Activated naive CD8-positive, alpha-beta T cell treated with anti-CD3 and anti-CD28 coated beads for 36 hours (primary cell): ENCODE results near the gene SCGN. TPM values are rescaled to one million over a fixed set of nuclear protein-coding genes. Genes with fewer than 3 reads are reported as not detected.

Source experiments
- DNase-seq: peaks from one replicate; pipeline ENCODE4 v3.0.0; 2021
- H3K27ac Mint-ChIP-seq: one replicate; pipeline ENCODE4 v1.8.0; 2022; ENCODE audit warnings: mild to moderate bottlenecking, moderate library complexity, mixed read lengths
- H3K27me3 Mint-ChIP-seq: one replicate; pipeline ENCODE4 v1.8.0; 2022; ENCODE audit warnings: mild to moderate bottlenecking, mixed read lengths
- H3K36me3 Mint-ChIP-seq: one replicate; pipeline ENCODE4 v1.8.0; 2021; ENCODE audit warnings: mild to moderate bottlenecking, mixed read lengths
- H3K4me1 Mint-ChIP-seq: one replicate; pipeline ENCODE4 v1.8.0; 2021; ENCODE audit warnings: mixed read lengths
- H3K4me3 Mint-ChIP-seq: one replicate; pipeline ENCODE4 v1.8.0; 2022; ENCODE audit warnings: mild to moderate bottlenecking, moderate library complexity, mixed read lengths
- H3K9me3 Mint-ChIP-seq: one replicate; pipeline ENCODE4 v1.8.0; 2022; ENCODE audit warnings: mixed read lengths
- total RNA-seq, 2 experiments: library from RNA; stranded (reverse); gene quantifications; one replicate each; pipeline ENCODE4 v1.2.3, GENCODE V29; 2021

SCGN gene
- total RNA-seq, 2 experiments from 2014 or later: not detected

DNA sequence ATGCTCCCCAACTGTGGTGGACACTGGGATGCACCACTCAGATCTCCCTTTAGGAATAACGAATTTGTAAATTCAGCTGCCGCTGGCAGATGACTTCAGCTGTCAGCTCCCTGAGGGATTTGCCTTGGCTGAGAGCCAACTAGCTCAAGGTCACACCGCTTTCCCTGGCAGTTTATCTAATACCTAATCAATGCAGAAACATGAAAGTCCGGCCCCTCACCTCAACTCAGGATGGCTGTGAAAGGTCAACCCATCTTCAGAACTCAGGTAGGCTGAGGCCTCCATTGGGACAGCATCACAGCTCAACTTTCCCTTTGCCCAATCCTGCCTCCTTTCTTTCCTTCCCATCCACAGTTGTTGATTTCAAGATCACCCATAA, 22.8 kb upstream of the SCGN start:
- Mint-ChIP-seq H3K27me3 (peaks cover 11% of the 10 kb centered on the region), H3K4me3 (no peak overlapping the region), H3K27ac (no peak overlapping the region), H3K4me1 (no peaks in the 10 kb centered on the region), H3K9me3 (no peaks in the 10 kb centered on the region), H3K36me3 (no peaks in the 10 kb centered on the region)
- no peak for DNase-seq

GRCh38 chr6:25630508-25631278, 21.3 kb upstream of the SCGN start:
- Mint-ChIP-seq H3K27me3 (peaks cover 21% of the 10 kb centered on the region), H3K4me3 (no peak overlapping the region), H3K9me3 (no peaks in the 10 kb centered on the region), H3K27ac (no peak overlapping the region), H3K36me3 (no peaks in the 10 kb centered on the region), H3K4me1 (no peaks in the 10 kb centered on the region)
- no peak for DNase-seq

GRCh38 chr6:25635886-25636317, 16.1 kb upstream of the SCGN start:
- Mint-ChIP-seq H3K27me3 (peaks cover 30% of the 10 kb centered on the region), H3K9me3 (no peaks in the 10 kb centered on the region), H3K4me3 (no peak overlapping the region), H3K4me1 (no peaks in the 10 kb centered on the region), H3K27ac (no peak overlapping the region), H3K36me3 (no peaks in the 10 kb centered on the region)
- no peak for DNase-seq

DNA sequence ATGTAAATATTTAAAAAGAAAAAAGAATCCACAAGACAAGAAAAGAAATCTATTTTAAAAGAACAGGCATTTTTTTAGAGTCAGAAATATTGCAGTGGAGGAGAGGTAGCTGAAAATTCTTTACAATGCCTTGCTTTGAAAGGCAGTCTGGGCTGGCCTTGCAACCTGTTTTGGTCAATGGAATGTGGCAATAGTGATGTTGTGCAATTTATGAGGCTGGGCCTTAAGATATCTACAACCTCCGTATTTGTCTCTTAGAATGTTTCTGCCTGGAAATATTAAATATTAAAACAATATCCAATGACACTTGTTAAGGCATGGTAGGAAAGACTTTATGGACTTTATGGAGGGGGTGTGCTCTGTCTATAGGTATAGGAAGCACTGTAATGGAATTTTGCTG, 14.8 kb upstream of the SCGN start:
- Mint-ChIP-seq H3K4me3 (no peak overlapping the region), H3K4me1 (no peaks in the 10 kb centered on the region), H3K36me3 (no peaks in the 10 kb centered on the region), H3K9me3 (no peaks in the 10 kb centered on the region), H3K27ac (no peak overlapping the region), H3K27me3 (peaks cover 32% of the 10 kb centered on the region)
- no peak for DNase-seq

DNA sequence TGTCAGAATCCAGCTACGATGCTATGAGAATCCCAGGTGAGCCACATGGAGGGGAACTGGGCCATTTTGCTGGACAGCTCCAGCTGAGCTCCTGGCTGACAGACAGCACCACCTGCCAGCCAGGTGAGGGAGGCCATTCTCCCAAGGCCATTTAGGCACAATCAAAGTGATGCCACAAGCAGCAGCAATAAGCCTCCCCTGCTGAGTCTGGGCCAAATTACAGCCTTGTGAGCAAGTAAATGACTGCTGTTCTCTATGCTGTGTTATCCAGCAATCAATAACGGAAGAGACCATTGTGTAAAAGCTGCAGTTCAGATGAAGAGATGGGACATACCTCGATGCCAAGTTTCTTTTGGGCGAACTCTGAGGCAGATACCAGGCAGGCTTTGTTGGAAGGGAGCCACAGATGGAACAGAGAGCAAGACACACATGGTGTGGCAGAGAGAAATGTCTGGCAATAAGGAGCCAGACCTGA, 14.0 kb upstream of the SCGN start:
- H3K36me3 Mint-ChIP-seq: no peaks in the 10 kb centered on the region
- H3K9me3 Mint-ChIP-seq: no peaks in the 10 kb centered on the region
- H3K27me3 Mint-ChIP-seq: peaks cover 38% of the 10 kb centered on the region
- H3K27ac Mint-ChIP-seq: no peak overlapping the region
- no peak overlapping the region for H3K4me3 Mint-ChIP-seq
- H3K4me1 Mint-ChIP-seq: no peaks in the 10 kb centered on the region
- DNase-seq: no peak

DNA sequence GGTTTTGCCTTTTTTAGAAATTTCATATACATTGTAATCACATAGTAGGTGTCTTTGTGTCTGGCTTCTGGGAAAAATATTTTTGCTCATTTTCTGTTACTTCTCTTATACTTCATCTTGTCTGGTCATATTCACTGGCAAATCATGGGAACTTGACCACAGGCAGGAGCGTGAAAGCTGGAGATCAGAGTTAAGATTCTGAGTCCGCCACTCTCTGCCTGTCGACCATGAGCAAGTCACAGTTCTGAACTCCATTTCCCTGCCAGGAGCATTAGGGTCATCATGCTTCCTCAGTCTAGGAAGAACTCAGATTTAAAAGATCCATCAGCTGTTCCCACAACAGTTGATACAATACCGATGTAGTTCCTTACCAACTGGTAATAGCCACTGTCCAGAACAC, 12.4 kb upstream of the SCGN start:
- Mint-ChIP-seq H3K27ac (no peak overlapping the region), H3K4me3 (no peak overlapping the region), H3K36me3 (no peaks in the 10 kb centered on the region), H3K27me3 (peaks cover 43% of the 10 kb centered on the region), H3K4me1 (no peaks in the 10 kb centered on the region), H3K9me3 (no peaks in the 10 kb centered on the region)
- no peak for DNase-seq

GRCh38 chr6:25640446-25640845, 11.6 kb upstream of the SCGN start:
- DNase-seq: no peak
- Mint-ChIP-seq H3K4me1 (no peaks in the 10 kb centered on the region), H3K27me3 (peaks cover 46% of the 10 kb centered on the region), H3K4me3 (no peak overlapping the region), H3K9me3 (no peaks in the 10 kb centered on the region), H3K36me3 (no peaks in the 10 kb centered on the region), H3K27ac (no peak overlapping the region)

DNA sequence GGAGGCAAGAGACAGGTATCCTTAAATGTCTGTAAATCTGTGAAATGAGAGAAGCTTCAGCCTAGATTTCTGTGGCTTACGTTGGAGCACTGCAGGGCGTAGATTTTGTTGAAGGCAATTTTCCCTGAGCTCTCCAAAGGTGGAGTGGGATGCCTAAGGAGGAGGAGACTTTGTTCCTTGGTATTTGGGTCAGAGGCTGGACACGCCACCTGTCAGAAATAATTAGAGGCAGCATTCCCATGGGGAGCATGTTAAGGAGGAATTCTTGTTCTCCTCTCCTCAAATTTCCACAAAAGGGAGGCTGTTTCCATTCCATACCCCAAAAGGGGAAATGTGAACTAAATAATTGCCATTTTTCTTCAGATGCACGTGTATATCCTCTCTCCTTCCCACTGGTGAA, 11.1 kb upstream of the SCGN start:
- Mint-ChIP-seq H3K36me3 (no peaks in the 10 kb centered on the region), H3K27ac (no peak overlapping the region), H3K4me3 (no peak overlapping the region), H3K9me3 (no peaks in the 10 kb centered on the region), H3K4me1 (no peaks in the 10 kb centered on the region), H3K27me3 (peaks cover 50% of the 10 kb centered on the region)
- no peak for DNase-seq

DNA sequence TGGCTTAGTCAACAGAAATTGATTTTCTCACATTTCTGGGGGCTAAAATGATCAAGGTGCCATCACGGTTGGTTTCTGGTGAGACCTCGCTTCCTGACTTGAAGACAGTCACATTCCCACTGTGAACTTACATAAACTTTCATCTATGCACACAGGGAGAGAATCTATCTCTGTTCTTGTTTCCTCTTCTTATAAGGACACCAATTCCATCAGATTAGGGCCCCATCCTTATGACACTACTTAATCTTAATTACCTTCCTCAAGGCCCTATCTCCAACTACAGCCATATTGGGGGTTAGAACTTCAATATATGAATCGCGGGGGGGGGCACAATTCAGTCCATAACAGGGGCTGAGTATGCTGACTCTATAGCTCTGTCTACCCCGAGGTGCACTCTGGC, 10.6 kb upstream of the SCGN start:
- Mint-ChIP-seq H3K9me3 (no peaks in the 10 kb centered on the region), H3K27ac (no peak overlapping the region), H3K36me3 (no peaks in the 10 kb centered on the region), H3K4me1 (no peaks in the 10 kb centered on the region), H3K27me3 (peaks cover 55% of the 10 kb centered on the region), H3K4me3 (no peak overlapping the region)
- no peak for DNase-seq

- H3K27me3 Mint-ChIP-seq: peaks cover 56% of the 10 kb centered on the region
- DNase-seq: no peak
- no peaks in the 10 kb centered on the region for H3K36me3 Mint-ChIP-seq
- no peak overlapping the region for H3K27ac Mint-ChIP-seq
- H3K4me1 Mint-ChIP-seq: no peaks in the 10 kb centered on the region
- no peaks in the 10 kb centered on the region for H3K9me3 Mint-ChIP-seq
- H3K4me3 Mint-ChIP-seq: no peak overlapping the region
These were observed 9.9 kb upstream of the SCGN start for GRCh38 chr6:25641940-25642666.

GRCh38 chr6:25642667-25643328, 9.2 kb upstream of the SCGN start:
- no peaks in the 10 kb centered on the region for H3K36me3 Mint-ChIP-seq
- H3K4me1 Mint-ChIP-seq: no peaks in the 10 kb centered on the region
- H3K9me3 Mint-ChIP-seq: no peaks in the 10 kb centered on the region
- no peak overlapping the region for H3K27ac Mint-ChIP-seq
- H3K4me3 Mint-ChIP-seq: no peak overlapping the region
- DNase-seq: no peak
- H3K27me3 Mint-ChIP-seq: peaks cover 59% of the 10 kb centered on the region

GRCh38 chr6:25645916-25646315, 6.1 kb upstream of the SCGN start:
- Mint-ChIP-seq H3K27ac (no peak overlapping the region), H3K36me3 (no peaks in the 10 kb centered on the region), H3K4me1 (no peaks in the 10 kb centered on the region), H3K27me3 (peaks cover 67% of the 10 kb centered on the region), H3K4me3 (no peak overlapping the region), H3K9me3 (no peaks in the 10 kb centered on the region)
- no peak for DNase-seq

DNA sequence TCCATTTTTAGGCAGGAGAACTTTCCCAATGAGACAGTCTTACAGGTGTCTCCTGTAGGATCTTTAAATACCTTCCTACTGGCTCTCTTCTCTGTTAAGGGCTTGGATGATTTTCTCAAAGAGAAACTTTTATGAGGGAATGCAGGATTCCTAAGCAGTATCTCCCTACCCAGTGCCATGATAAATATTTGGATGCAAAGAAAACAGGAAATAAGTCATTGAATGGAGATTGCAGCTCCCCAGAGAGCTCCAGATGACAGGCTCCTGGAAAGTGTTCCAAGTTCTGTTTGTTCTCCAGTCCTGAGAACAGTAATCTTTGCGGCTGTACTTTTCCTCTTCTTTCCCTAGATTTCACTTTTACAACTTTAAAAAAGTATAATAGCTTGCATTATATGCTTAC, 2.4 kb upstream of the SCGN start:
- Mint-ChIP-seq H3K4me1 (no peaks in the 10 kb centered on the region), H3K27me3 (peaks cover 73% of the 10 kb centered on the region)

GRCh38 chr6:25655723-25656122, 3.7 kb downstream of the SCGN start:
- DNase-seq: no peak

More for the DNA sequence above, 2.4 kb upstream of the SCGN start:
- DNase-seq: no peak
- Mint-ChIP-seq H3K36me3 (no peaks in the 10 kb centered on the region), H3K4me3 (no peak overlapping the region), H3K9me3 (no peaks in the 10 kb centered on the region), H3K27ac (no peak overlapping the region)

DNA sequence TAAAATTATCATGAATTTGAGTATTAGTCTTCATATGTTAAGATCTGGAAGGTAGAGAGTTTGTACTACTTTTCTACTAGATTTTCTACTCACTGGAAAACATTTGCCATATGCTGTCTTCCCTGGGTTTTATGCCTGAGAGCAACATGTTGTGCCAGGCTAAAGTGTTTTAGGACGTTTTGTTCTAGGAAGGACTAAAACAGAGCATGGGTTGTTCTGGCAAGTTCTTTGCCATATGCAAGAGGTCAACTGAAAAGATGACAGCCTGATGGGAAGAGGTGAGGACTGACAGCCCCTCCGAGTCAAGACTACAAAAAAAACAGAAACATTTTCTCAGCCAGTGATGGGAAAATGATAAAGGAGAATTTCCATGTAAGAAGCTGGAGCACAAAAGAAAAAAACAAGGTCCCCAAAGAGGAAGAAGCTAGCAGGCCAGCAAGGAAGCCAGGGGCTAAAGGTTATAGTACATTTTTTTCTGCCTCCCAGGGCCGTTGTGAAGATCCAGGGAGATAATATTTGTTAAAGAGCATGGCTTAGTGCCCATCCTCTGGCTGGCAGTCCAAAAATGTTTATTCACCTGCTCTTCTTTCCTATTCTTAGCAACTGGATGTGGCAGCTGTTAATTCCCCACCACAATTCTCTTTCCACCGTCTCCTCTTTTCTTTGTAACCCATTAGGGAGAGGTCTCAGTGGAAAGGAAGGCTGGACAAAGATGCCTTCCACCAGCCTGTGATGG, 7.8 kb downstream of the SCGN start:
- H3K4me1 Mint-ChIP-seq: no peaks in the 10 kb centered on the region
- H3K27ac Mint-ChIP-seq: no peak overlapping the region
- DNase-seq: no peak
- peaks cover 55% of the 10 kb centered on the region for H3K27me3 Mint-ChIP-seq
- H3K9me3 Mint-ChIP-seq: no peaks in the 10 kb centered on the region
- no peaks in the 10 kb centered on the region for H3K36me3 Mint-ChIP-seq
- no peak overlapping the region for H3K4me3 Mint-ChIP-seq

More at GRCh38 chr6:25655723-25656122, 3.7 kb downstream of the SCGN start:
- H3K27ac Mint-ChIP-seq: no peak overlapping the region
- H3K9me3 Mint-ChIP-seq: no peaks in the 10 kb centered on the region
- H3K4me1 Mint-ChIP-seq: no peaks in the 10 kb centered on the region
- H3K27me3 Mint-ChIP-seq: peaks cover 68% of the 10 kb centered on the region
- no peaks in the 10 kb centered on the region for H3K36me3 Mint-ChIP-seq
- H3K4me3 Mint-ChIP-seq: no peak overlapping the region
